ENCODE measurements around the gene ALOX12.

GRCh38 chr17:7002288-7003047, 6.6 kb downstream of the ALOX12 start:
- TF ChIP-seq CTCF (IDR thresholded peaks at IDR 0.05 in 2 of 3, conservative IDR thresholded peaks at IDR 0.05 in 1 of 3; ENCODE audit: borderline replicate concordance in 1 of 3, insufficient read depth in 1 of 3, low read depth in 2 of 3, low read length in 2 of 3) (no peak), SRF (IDR thresholded peaks at IDR 0.05; ENCODE audit: low read depth) (no peak), EZH2 (IDR thresholded peaks at IDR 0.05) (no peak), REST (IDR thresholded peaks at IDR 0.05; ENCODE audit: low read depth) (no peak), CEBPB (IDR thresholded peaks at IDR 0.05; ENCODE audit: low read depth) (no peak), RAD21 (IDR thresholded peaks at IDR 0.05; ENCODE audit: low read depth) (no peak), POLR2AphosphoS5 (IDR thresholded peaks at IDR 0.05; ENCODE audit: low read depth, low read length) (no peak), ZFX (IDR thresholded peaks at IDR 0.05) (no peak)

Measured in HCT116 (cell line).